K562 (cell line): ENCODE data around the gene CTNNBL1. TPM values are rescaled to one million over a fixed set of nuclear protein-coding genes. Genes with fewer than 3 reads are reported as not detected.

Experiments used
- ATAC-seq: fragments of 200-7000 bp; cut with Tn5 transposase; 3 replicates; pipeline ENCODE4 v1.9.1; 2020; ENCODE audit warnings: moderate library complexity
- BruUV-seq: library from RNA; stranded (reverse); fragments of 400-500 nt; replicated peaks from 2 replicates; lab custom pipeline; 2021; lab: Mats Ljungman, UMichigan
- CTCF ChIA-PET: fragments of 300-600 bp; formaldehyde crosslinking; extraction: SDS; loops from one replicate; lab custom pipeline; 2021; ENCODE audit warnings: low intra/inter-chr PET ratio; lab: Yijun Ruan, JAX
- POLR2A ChIA-PET: fragments of 300-600, 350-650 bp; sonication (Branson Sonifier 250); formaldehyde crosslinking; extraction: SDS; loops from one replicate; lab custom pipeline; 2021; ENCODE audit warnings: antibody characterized with exemption, inconsistent platforms; lab: Yijun Ruan, JAX
- DNase-seq, 4 experiments: peaks; one replicate each; pipeline versions ENCODE4 v3.0.0 to v3.0.0-alpha.2; 2011 to 2018; ENCODE audit warnings: low spot score in 3 of 4, mixed read lengths in 3 of 4; ENCODE audit errors: extremely low read depth in 1 of 4
- FAIRE-seq: peaks from 2 replicates; lab custom pipeline; 2011; peaks lifted over from hg19 to GRCh38; lab: Jason Lieb, UNC
- H2AFZ ChIP-seq: 2 replicates; pipeline ENCODE4 v1.6.0; 2011; ENCODE audit warnings: low read depth, low read length, control low read depth, inconsistent platforms
- H3K27ac ChIP-seq: fragments of 200-600 bp; 3 replicates; pipeline ENCODE4 v1.8.0; 2011; ENCODE audit warnings: low read depth, mild to moderate bottlenecking, control low read depth, inconsistent platforms, low read length, moderate library complexity, mixed read lengths; ENCODE audit errors: extremely low read depth
- H3K27me3 ChIP-seq, 2 experiments: fragments of 300-600 bp in 1 of 2; 2 replicates in 1 of 2; 3 replicates in 1 of 2; pipeline versions ENCODE4 v1.6.0 to v1.8.0; 2011; ENCODE audit warnings: inconsistent platforms in 2 of 2, low read length in 2 of 2, mild to moderate bottlenecking in 1 of 2, mixed read lengths in 1 of 2, moderate library complexity in 1 of 2; ENCODE audit not compliant: control insufficient read depth in 2 of 2, insufficient read depth in 2 of 2
- H3K36me3 ChIP-seq: fragments of 300-600 bp; 3 replicates; pipeline ENCODE4 v1.8.0; 2011; ENCODE audit warnings: mild to moderate bottlenecking, low read length, inconsistent platforms; ENCODE audit not compliant: control insufficient read depth, insufficient read depth
- H3K4me1 ChIP-seq, 2 experiments: fragments of 200-600 bp in 1 of 2; replicated peaks in 1 of 2; 2 replicates in 1 of 2; 3 replicates in 1 of 2; pipeline versions ENCODE4 v1.5.1 to v1.8.0; 2011; ENCODE audit warnings: inconsistent platforms in 2 of 2, low read length in 2 of 2, mild to moderate bottlenecking in 1 of 2, mixed read lengths in 1 of 2, moderate library complexity in 1 of 2; ENCODE audit not compliant: control insufficient read depth in 2 of 2, insufficient read depth in 2 of 2
- H3K4me2 ChIP-seq: 2 replicates; pipeline ENCODE4 v1.6.1; 2011; ENCODE audit warnings: low read length, control low read depth, inconsistent platforms, mixed read lengths; ENCODE audit not compliant: insufficient read depth
- H3K4me3 ChIP-seq: fragments of 200-600 bp; sonication (generic), shearing (Covaris generic); 2 replicates; pipeline ENCODE4 v1.5.1; 2016; ENCODE audit warnings: control low read depth, inconsistent platforms
- H3K79me2 ChIP-seq: fragments of 200-600 bp; 3 replicates; pipeline ENCODE4 v1.8.0; 2011; ENCODE audit warnings: low read length, inconsistent platforms; ENCODE audit not compliant: control insufficient read depth, insufficient read depth
- H3K9ac ChIP-seq, 2 experiments: 2 replicates each; pipeline versions ENCODE4 v1.6.0 to v1.6.1; 2011; ENCODE audit warnings: low read depth in 2 of 2, low read length in 2 of 2, control low read depth in 1 of 2, inconsistent platforms in 1 of 2, mild to moderate bottlenecking in 1 of 2, mixed read lengths in 1 of 2; ENCODE audit not compliant: insufficient read depth in 1 of 2
- H3K9me1 ChIP-seq: one replicate; pipeline ENCODE4 v1.6.0; 2011; ENCODE audit warnings: inconsistent platforms, mild to moderate bottlenecking, low read length, moderate library complexity; ENCODE audit not compliant: control insufficient read depth, insufficient read depth
- H3K9me3 ChIP-seq: replicated peaks from 2 replicates; pipeline ENCODE4 v1.5.1; 2011; ENCODE audit warnings: low read depth, low read length, inconsistent platforms; ENCODE audit not compliant: control insufficient read depth, insufficient read depth
- H4K20me1 ChIP-seq: replicated peaks from 2 replicates; pipeline ENCODE4 v1.6.1; 2011; ENCODE audit warnings: low read length, inconsistent platforms, mixed read lengths; ENCODE audit not compliant: control insufficient read depth, insufficient read depth
- CHD4 ChIP-seq: fragments of 200-600 bp; sonication (generic); IDR thresholded peaks from 3 replicates; pipeline ENCODE4 v1.6.1; 2012; ENCODE audit warnings: low read depth, mild to moderate bottlenecking, mixed read lengths, low read length, inconsistent platforms; ENCODE audit not compliant: insufficient read depth, insufficient replicate concordance, poor library complexity, severe bottlenecking
- EZH2 ChIP-seq: IDR thresholded peaks from 2 replicates; pipeline ENCODE4 v1.6.1; 2012; ENCODE audit warnings: low read depth, mild to moderate bottlenecking, inconsistent platforms, low read length, borderline replicate concordance
- FOXM1 ChIP-seq, 2 experiments: fragments of 450-650 bp in 1 of 2; sonication (generic) in 1 of 2; formaldehyde crosslinking in 1 of 2; IDR thresholded peaks; 2 replicates each; pipeline versions ENCODE4 v1.6.1 to v1.9.0; 2017 to 2022; ENCODE audit warnings: low read depth in 2 of 2, mild to moderate bottlenecking in 2 of 2, missing genetic modification reagents in 1 of 2, moderate library complexity in 1 of 2
- KAT7 ChIP-seq: sonication (generic); formaldehyde crosslinking; IDR thresholded peaks from 2 replicates; pipeline ENCODE4 v1.8.0; 2022; ENCODE audit warnings: missing genetic modification reagents, mild to moderate bottlenecking, borderline replicate concordance
- RAD51 ChIP-seq: fragments of 450-650 bp; IDR thresholded peaks from 2 replicates; pipeline ENCODE4 v1.7.1; 2016; ENCODE audit warnings: low read depth, mild to moderate bottlenecking, borderline replicate concordance
- SREBF2 ChIP-seq: sonication (generic); formaldehyde crosslinking; IDR thresholded peaks from 2 replicates; pipeline ENCODE4 v1.4.0; 2020; ENCODE audit warnings: mild to moderate bottlenecking, missing genetic modification reagents
- TOE1 ChIP-seq, 2 experiments: fragments of 450-650 bp in 1 of 2; sonication (generic) in 1 of 2; formaldehyde crosslinking in 1 of 2; IDR thresholded peaks; 2 replicates each; pipeline versions ENCODE4 v1.7.1 to v1.8.0; 2016 to 2022; ENCODE audit warnings: borderline replicate concordance in 2 of 2, mild to moderate bottlenecking in 2 of 2, antibody characterized with exemption in 1 of 2, inconsistent platforms in 1 of 2, low read depth in 1 of 2, missing genetic modification reagents in 1 of 2, moderate library complexity in 1 of 2
- ZNF583 ChIP-seq: fragments of 250-450 bp; sonication (Bioruptor Pico); IDR thresholded peaks from 2 replicates; pipeline ENCODE4 v1.4.0; 2020
- WGBS: fragments of 100-300 bp; shearing (Covaris generic); methylation state at CpG from one replicate; pipeline ENCODE4 v1.1.6; 2016; ENCODE audit warnings: low coverage, mixed read lengths; ENCODE audit not compliant: insufficient coverage; ENCODE audit errors: missing lambda C conversion rate; 5-methylcytosine and 5-hydroxymethylcytosine counted together
- in situ Hi-C: fragments of 300-500 bp; cut with MboI; formaldehyde crosslinking; loops from 4 replicates; pipeline ENCODE4 v1.15.0; 2018; ENCODE audit warnings: inconsistent platforms, mixed read lengths
- intact Hi-C: fragments of 100-400 bp; cut with micrococcal nuclease; formaldehyde crosslinking; loops from 2 replicates; pipeline ENCODE4 v1.14.2; 2022
- polyA plus RNA-seq, 8 experiments: library from polyadenylated mRNA; depleted of rRNA in 4 of 8; stranded (reverse) in 5 of 8; unstranded in 3 of 8; fragments of >200 nt; fragmentation: Nextera tagmentation in 2 of 8; fragmentation: Illumina TruSeq in 1 of 8; extraction: Ambion mirVana in 2 of 8; extraction: Trizol in 1 of 8; gene quantifications; 2 replicates each; pipeline versions ENCODE4 v1.2.1 to v1.2.3, GENCODE V29; 2011 to 2014; ENCODE audit warnings: inconsistent platforms in 1 of 8, missing spikeins in 1 of 8
- total RNA-seq, 7 experiments: library from RNA; depleted of rRNA in 6 of 7; stranded (reverse); fragments of >200 nt in 6 of 7; fragmentation: Illumina TruSeq in 2 of 7; extraction: Trizol in 2 of 7; gene quantifications; 2 replicates each; pipeline versions ENCODE4 v1.2.1 to v1.2.3, GENCODE V29; 2011 to 2021; ENCODE audit warnings: low replicate concordance in 1 of 7

Gene CTNNBL1
- total and polyA plus RNA-seq, 9 of the 15 experiments (the other 6 are each of a cell fraction or from before 2014, with no cell fraction given): 32.4 to 85.6 (median 43.6) TPM

GRCh38 chr20:37662308-37662707 lies 31.5 kb upstream of the CTNNBL1 start:
- Histone ChIP-seq H3K4me1 (no peaks in the 10 kb centered on the region), H3K27ac (no peak overlapping the region), H3K4me3 (no peak overlapping the region), H3K9me1 (no peaks in the 10 kb centered on the region), H3K79me2 (no peaks in the 10 kb centered on the region), H3K4me2 (no peak overlapping the region), H3K9ac (no peak overlapping the region), H2AFZ (no peak overlapping the region), H3K36me3 (no peaks in the 10 kb centered on the region), H3K27me3 (peaks cover 2 to 24% of the 10 kb centered on the region in 2 experiments; a peak in 4 of 5 replicates), H4K20me1 (no peaks in the 10 kb centered on the region), H3K9me3 (no peaks in the 10 kb centered on the region; the same call in 1 of the 2 replicates)
- TF ChIP-seq EZH2 (no peak), TOE1 (IDR thresholded peaks at IDR 0.05; ENCODE audit: borderline replicate concordance) (no peak), TOE1 (CRISPR knock-in tag; IDR thresholded peaks at IDR 0.05; ENCODE audit: borderline replicate concordance, low read depth) (no peak), KAT7 (no peak), FOXM1 (IDR thresholded peaks at IDR 0.05; ENCODE audit: low read depth) (no peak), FOXM1 (CRISPR knock-in tag; IDR thresholded peaks at IDR 0.05; ENCODE audit: low read depth) (no peak), ZNF583 (CRISPR knock-in tag) (no peak), CHD4 (no peak), SREBF2 (CRISPR knock-in tag) (no peak), RAD51 (no peak)
- POLR2A ChIA-PET: no interaction called here
- no peak for FAIRE-seq
- DNase-seq: no peak
- CTCF ChIA-PET: no interaction called here
- ATAC-seq: no peak
- 2% methylated on average over 3 of the region's 3 CpGs for WGBS
- in situ Hi-C loops: no loop called here
- no TSS peak for BruUV-seq
- intact Hi-C loops: no loop called here
